NCI-H2081 treated with DMSO at 0.1 percent for 48 hours (cell line): ENCODE results near the gene SEC24B.

Experiments used
- DNase-seq: peaks from one replicate; lab custom pipeline; 2025; lab: John Stamatoyannopoulos, UW

Gene SEC24B

DNA sequence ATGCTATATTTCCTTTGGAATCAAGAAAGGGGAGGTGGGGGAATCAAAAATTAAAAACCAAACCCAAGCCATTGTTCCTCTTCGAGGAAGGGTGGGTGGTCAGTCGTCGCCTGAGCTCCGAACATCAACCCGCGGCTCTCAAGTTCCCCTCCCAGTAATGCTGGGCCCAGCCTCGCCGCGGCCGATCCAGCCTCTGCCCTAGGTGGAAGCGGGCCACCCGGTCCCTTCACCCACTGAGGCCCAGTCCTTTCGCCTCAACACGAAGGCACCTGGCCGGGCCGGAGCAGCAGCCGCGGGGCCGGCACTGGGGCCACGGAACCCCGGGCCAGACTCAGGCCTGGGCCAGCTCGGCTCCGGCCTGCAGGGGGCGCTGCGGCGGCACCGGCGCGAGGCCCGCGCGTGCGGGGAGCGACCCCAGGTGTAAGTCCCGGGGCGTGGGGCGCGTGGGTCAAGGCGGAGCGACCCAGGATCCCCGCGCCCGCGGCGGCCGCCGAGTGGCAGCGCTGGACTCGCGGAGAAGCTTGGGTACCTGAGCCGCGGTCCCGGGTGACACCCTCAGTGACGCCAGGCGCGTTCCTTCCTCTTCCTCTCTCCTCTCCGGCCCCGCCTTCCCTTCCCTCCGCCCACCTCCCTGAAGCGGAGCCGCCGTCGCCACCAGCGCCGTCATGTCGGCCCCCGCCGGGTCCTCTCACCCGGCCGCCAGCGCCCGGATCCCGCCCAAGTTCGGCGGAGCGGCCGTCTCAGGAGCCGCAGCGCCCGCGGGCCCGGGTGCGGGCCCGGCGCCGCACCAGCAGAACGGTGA is at the start of gene SEC24B:
Gene SEC24B, plus strand, starts transcription at position 611 of the 802 bp plus-strand sequence. Its CDS starts 55 bp downstream, at position 666.
- DNase-seq = no peak

DNA sequence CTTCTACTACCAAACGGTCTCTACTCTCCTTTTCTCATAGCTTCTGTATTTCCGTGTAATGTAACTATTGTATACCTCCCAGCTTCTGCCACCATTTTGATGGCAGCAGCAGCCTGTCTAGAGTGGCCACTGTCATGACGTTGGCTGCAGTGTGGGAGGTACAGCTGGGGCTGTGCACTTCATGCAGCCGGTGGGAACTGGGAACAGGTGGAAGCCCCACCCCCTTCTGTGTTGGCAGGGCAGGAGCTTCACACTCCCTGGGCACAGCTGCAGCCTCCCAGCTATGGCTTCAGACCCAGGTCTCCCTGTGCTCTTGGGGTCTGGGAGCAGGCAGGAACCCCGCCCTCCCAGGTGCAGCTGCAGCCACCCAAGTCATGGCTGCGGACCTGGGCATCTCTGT is 49.8 kb upstream of the SEC24B start:
- no peak for DNase-seq

DNA sequence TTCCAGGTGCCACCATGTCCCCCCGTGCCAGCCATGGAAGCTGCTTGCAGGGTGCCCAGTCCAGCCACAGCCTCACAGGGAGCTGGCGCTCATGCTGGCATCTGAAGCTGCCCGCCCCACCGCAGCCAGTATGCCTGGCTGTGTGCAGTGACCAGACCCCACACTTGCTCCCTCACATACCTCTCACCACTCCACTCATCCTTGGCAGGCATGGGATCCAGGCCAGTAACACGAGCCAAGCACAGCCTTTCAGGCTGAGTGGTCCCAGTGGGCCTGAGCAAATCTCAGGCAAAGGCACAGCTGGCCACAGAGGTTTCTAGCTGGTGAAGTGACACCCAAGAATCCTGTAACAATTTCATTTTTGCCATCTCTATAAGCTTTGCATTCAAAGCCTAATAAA is 48.4 kb upstream of the SEC24B start:
- no peak for DNase-seq

DNA sequence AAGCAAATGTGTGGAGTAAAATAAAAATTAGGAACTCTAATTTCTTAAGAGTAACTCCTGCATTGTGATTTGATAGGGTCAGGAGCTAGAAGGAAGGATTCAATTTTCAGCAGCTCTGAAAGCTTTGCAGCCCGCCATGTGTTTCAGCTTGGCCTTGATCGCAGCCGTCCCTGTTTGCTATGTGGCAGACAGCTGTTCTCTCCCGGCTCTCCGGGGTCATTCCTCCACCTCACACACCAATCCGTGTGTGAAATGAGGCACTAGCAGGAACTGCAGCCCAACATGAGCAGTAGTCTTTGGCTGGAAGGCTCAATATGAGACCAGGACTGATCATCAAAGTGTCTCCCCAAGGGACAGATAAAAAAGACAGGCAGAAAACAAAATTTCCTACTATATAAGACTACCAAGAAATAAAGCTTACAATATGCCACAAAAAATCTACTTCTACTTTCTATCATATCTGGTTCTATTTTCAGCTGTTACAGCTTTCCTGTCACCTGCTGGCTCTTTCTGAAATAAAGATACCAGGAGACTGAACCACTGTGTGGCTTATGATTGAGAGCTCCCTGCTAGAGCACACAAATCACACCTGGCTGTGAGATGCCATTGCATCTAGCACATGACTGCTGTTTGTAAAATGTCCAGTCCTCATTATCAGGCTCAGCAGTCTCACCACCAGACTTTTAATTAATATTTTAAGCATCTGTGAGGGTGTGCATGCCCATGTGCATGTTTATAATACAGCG is 44.1 kb upstream of the SEC24B start:
- no peak for DNase-seq

DNA sequence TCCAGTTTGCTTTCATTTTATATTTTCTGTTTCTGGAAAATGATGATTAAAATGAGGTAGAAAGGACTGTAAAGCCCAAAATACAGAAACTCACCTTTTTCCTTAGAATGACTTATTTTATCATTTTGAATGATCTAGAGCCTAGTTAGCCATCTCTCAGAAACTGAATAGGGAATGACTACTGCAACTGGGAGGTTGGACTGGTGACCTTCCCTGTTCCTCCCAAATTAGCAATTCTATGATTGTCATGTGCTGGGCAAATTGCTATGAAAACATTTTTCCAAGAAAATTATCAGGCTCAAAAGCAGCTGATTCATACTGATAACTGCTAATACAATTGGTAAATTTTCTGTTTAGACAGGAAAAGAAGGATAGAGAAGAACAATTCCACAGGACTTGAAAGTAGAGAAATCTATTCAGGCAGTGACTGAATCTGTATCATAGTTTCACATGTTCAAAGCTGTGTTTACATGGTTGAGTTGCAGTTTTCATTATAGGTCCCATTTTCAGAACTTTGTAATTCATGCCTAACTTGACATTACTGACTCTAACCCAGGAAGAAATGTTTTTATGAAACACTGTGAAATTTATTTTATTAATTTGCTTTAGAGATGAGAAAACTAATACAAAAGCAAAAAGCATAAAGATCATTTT is 43.4 kb upstream of the SEC24B start:
- DNase-seq = no peak

DNA sequence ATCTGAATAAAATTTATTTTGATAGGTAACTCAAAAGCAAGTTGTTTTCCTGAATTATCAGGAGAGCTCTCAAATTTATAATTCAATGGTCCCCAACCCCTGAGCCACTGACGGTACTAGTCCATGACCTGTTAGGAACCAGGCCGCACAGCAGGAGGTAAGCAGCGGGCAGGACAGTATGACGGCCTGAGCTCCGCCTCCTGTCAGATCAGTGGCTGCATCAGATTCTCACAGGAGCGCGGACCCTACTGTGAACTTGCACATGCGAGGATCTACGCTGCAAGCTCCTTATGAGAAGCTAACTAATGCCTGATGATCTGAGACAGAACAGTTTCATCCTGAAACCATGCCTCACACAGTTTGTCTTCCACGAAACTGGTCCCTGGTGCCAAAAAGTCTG is 37.9 kb upstream of the SEC24B start:
- DNase-seq = no peak

DNA sequence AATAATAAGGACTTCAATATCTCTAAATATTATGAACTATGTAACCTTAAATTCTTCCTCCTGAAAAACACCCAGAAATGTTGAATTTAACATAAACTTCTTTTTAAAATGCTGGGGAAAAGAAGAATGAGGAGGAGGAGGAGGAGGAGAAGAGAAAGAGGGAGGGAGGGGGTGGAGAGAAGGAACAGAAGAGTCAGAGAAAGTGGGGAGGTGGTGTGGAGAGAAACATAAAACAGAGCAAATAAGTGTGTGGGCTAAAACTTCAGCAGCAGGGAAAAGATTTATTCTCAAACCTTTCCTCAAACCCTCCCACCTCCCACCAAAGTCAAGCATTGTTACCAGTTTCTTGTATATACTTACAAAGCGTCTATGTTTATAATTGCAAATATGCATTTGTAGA is 34.7 kb upstream of the SEC24B start:
- no peak for DNase-seq

DNA sequence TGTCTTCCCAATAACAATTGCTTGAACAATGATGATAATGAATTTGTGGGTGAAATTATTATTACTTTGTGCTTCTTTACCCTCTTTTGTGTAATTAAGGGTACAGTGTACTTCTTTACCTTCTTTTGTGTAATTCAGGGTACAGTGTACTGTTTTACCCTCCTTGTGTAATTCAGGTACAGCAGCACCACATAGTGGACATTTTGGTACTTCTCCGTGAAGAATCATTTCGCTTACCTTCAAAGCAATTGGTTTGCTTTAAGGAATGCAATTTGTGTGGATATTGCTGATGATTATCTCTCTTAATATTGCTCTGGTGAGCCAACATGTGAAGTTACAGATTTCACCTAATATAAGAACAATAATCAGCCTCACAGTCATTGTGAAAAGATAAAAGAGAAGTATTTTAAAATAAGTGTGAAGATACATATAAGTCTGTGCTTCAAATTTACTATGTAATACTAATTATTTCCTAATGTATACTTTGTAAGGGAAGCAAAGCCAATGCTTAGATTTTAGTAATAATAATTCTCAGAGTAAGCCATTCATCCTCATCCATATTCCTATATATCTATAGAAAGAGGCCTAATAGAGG is 27.2 kb upstream of the SEC24B start:
- DNase-seq = no peak

DNA sequence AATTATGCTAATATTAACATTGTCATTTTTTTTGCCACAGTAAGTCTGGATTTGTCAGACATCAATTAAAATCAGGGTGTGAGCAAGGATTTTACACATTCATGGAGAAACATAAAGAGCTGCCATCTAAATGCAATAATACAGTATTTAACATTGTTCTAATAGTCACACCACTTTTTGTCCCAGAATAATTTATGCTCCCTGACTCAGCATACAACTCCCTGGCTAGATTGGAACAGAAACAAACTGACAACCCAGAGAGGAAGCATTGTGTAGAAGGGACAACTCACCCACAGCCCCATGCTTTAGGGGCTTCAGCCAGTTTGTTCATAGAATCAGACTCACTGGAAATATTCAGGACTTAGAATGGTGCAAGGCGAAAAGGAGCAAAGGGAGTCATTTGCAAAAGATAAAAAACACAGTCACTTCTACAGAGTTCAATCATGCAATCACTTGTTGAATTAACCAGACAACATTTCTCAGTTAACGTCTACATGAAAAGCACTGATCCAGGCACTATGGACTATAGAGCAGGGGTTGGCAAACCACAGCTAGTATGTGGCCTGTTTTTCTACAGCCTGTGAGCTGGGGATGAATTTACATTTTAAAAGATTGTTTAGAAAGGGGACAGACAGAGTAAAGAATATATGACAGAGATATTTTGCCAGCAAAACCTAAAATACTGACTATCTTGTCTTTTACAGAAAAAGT is 26.4 kb upstream of the SEC24B start:
- no peak for DNase-seq

DNA sequence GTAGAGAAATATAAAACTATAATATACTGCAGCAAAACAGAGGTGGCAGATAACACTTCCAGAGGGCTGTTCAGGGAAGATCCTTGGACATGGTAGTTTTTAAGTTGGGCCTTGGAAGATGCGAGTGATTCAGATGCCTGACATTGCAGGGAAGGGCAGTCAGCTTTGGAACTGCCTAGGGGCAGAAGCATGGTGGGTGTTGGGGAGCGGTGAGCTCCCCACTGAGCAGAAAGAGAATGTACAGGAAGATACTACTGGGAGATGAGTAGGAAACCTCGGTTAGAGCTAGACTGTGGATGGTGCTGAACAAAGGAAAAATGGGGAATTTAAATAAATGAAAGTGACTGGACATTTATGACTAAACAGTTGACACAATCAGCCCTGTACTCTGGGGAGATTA is 24.9 kb upstream of the SEC24B start:
- no peak for DNase-seq

DNA sequence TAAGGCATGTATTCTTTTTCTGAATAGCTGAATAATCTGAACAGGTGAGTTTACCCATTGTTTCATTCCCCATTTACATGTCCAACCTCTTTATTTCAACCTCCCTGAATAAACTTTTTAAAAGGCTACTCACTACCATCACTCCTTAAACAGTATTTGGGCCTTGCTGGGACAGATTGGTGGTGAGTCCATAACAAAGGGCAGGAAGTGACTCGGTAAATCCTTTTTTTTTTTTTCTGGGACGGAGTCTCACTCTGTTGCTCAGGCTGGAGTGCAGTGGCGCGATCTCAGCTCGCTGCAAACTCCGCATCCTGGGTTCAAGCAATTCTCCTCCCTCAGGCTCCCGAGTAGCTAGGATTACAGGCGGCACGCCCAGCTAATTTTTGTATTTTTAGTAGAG is 23.4 kb upstream of the SEC24B start:
- DNase-seq = no peak

DNA sequence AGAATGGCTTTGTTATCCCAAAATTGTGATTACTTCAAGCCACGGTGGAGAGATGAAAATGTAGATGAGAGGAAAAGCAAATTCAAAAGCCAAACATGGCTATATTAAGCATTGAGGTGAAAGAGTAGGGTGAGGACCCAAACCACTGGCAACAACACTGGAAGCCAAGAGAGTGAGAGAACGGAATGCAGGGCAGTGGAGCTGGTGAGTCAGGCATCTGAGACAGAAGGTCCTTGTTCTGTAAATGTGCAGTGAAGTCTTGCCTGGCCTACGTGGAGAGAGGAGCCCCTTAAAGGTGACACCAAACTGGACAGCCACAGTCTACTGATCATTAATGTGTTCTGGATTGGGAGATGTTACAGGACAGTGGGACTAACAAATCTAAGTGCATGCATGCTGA is 22.8 kb upstream of the SEC24B start:
- DNase-seq = no peak

DNA sequence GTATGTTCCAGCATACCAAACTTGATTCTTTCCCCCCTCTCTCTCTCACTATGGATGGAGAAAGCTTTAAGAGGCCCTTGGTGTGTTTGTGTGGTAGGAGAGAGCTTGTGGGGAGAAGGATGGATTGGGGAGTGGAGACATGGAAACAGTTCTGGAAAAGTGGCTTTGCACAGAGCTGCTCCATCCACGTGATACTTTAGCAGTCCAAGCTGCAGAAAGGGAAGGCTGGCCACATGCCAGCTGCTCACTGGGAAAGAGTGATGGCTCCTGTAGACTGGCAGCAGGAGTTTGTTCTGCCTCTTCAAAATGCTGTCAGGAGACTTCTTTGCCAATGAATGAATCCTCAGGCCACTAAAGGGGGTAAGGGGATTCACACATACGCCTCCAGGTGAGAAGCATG is 21.7 kb upstream of the SEC24B start:
- no peak for DNase-seq

DNA sequence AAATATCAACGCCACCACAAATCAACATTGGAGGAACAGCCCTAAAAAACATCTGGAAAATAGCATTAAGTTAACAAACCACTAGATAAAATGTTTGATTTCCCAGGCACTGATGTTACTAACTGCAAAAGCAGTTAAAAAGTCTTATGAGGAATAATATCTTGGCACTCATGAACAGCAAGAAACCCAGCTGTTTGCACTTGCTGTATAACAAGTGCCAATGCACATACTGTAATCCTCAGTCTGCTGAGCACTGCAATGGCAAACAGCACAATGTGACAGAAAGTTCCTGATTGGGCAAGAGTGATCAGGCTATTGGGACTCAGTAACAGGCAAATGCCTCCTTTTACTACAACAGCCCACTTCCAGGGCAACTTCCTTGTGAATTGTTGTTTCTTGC is 20.8 kb upstream of the SEC24B start:
- no peak for DNase-seq

DNA sequence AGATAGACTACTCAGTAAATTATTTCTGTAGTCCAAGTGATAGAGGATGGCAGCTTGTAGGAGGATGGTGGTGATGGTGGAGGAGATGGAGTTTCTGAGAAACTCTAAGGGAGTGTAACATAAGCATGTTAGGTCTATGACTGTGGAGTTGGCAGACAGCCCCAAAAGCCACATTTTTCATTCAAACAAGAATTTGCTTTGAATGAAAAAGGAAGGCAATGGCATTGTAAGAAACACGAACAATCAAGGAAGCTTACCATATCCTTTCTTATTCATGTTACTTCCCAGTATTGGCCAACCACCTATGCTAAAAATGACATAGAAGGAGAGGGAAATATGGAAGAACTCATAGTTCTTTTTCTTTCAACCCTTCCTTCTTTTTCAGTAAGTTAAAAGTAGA is 18.7 kb upstream of the SEC24B start:
- DNase-seq = no peak

DNA sequence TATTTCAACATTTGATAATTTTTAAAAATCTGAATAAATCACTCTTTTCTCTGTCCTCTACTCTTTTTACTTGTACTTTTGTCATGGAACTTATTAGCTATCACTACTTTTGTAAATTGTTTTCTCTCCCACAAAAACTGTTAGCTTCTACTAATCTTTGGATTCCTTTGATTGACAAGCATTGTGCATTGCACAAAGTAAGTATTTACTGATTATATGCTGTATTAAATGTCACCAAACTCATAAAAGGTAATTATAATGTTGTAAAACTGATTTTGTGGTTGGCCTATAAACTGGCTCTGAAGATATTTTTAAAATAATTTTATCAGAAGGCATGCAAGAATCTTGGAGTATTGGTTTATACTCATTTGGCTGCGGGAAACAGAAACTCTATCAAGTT is 15.0 kb upstream of the SEC24B start:
- no peak for DNase-seq

DNA sequence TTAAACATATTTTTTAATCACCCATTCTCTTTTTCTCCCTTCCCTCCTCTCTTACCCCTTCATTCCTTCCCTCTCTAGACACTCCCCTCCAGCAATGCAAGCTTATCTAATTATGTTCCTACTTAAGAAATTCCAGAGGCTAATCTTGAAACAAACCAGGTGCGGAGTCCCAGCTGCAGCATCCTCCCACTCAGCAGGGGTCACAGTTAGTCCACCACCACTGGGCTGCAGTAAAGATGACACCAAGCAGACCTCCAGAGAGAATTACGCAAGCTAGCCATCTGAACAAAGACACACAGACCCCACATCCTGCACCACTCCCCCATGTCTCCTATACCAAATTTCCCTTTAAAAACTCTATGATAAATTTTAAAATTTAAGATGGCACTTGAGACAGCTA is 13.9 kb upstream of the SEC24B start:
- DNase-seq = no peak

DNA sequence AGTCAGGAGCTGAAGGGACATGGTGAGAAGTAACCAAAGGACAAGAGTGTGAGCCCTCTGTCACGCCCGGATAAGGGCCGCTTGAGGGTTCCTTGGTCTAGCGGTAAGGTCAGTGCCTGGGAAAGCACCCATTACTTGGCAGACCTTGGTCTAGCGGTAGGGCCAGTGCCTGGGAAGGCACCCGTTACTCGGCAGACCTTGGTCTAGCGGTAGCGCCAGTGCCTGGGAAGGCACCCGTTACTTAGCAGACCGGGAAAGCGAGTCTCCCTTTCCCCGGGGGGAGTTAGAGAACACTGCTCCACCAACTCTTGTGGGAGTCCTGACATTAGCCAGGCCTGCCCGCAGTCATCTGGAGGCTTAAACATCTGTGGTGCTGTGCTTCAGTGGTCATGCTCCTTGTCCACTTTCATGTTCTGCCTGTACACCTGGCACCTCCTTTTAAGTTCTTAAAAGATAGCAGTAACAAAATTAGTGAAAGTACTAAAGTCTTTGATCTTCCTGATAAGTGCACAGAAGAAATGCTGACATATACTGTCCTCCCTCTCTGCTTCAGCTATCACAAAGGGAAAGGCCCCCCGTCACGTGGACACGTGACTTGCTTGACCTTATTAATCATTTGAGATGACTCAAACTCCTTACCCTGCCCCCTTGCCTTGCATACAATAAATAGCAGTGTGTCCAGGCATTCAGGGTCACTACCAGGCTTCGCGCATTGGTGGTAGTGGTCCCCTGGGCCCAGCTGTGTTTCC is 9.3 kb upstream of the SEC24B start:
- no peak for DNase-seq

DNA sequence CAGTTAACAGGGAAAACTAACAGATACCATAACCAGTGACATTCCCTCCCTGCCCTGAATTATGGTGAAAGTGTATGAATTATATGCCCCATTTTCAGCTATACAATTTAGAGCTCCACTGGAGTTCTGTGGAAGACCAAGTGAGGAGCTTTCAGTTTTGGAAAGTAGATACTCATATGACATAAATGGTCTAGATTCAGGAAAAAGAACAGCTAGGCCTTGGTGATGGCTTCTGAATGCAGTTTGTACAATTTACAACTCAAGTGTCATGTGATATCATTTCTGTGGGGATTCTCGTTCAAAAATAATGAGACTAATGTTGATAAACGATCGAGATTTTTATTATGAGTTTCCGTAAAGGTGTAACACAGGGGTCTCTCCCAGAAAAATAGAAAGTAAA is 8.2 kb upstream of the SEC24B start:
- no peak for DNase-seq

DNA sequence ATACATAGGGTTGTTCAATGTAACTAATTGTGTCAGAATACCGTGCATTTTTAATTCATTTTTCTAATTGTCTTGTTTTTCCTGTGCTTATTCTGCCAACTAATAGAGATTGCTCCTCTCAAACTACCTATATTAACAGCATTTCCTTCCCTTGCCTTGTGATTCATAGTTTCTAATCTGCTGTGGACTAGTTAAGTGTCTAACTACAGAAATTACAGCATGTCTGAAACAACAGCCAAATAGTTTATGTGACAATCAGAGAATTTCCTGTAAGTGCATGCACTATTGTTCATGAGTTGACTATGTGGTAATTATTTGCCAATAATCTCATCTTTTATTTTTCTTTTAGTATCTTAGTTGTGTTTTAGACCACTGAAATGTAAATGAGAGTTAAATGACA is 4.1 kb upstream of the SEC24B start:
- no peak for DNase-seq

DNA sequence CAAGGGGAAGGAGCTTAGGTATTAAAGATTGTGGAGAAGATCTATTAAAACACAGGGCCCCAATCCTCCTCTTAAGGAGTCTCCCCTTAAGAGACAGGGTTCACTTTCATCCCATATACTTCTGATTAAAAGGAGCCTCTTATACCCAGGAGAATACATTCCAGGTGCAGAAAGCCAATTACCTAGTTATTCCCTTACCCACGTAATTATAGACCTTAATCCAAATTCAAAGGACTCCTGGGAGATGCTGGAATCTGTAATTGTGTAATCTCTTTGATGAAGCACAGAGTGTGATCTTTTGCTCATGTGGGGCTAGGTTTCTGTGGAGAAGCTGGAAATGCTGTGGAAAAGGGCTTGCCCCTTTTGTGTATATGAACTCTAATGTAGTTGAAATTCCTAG is 1.4 kb upstream of the SEC24B start:
- DNase-seq = no peak
